ENCODE results near the gene SNAPC5.

Gene SNAPC5

DNA sequence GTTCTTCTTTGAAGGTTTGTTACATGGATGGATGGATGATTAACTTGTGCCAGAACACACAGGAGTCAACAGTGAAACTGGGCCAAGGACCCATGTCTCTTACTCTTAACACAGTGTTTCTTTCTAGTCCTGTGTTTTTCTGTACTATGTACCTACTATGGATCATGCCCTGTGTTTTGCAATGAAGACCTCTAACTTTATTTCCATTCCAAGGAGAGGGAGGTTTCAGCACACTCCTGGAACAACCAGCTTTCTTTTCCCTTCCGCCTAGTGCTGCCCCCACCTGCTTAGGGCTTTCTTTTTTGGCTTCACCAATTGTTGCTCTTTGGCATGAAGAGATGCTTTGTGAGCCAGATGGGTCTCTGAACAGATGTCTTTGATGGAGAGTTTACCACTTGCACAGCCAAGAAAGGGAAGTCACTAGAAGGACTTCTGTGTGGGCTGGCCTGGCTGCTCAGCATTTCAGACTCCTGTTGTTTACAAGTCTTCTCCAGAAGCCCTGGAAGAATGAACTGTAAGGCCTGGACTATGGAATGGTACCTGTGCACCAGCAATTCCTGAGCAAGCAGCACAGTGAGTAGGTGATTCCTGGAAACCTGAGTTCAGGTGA lies 44.5 kb downstream of the SNAPC5 start:
- no peak for DNase-seq

DNA sequence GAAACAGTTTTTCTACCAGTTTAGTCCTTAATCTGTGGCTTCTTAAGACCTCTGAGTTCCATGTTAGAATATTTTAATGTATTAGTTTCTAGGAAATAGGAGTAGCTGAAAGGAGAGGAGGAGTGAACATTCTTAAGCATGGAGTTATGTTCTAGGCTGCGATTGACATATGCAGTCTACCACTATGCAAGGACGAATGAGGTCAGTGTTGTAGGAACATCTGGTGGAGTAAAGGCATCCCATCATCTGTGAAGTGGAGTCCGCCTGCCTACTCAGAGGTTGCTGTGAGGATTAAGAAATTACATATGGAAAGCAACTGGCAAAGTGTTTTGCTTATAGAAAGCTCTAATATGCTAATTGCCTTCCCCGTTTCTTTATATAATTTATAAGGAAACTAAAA lies 45.1 kb downstream of the SNAPC5 start:
- DNase-seq = no peak

All from CD4-positive, alpha-beta T cell treated with Interleukin-17A for 1 hour (primary cell).